Suppressor macrophage (primary cell): ENCODE data around the gene THRAP3.

ENCODE experiments used
- DNase-seq, 4 experiments: peaks; one replicate each; pipeline ENCODE4 v3.0.0-alpha.2; 2020 to 2022

The THRAP3 gene

GRCh38 chr1:36352910-36353878 lies 129.0 kb downstream of the THRAP3 start:
- no peak for DNase-seq

DNA sequence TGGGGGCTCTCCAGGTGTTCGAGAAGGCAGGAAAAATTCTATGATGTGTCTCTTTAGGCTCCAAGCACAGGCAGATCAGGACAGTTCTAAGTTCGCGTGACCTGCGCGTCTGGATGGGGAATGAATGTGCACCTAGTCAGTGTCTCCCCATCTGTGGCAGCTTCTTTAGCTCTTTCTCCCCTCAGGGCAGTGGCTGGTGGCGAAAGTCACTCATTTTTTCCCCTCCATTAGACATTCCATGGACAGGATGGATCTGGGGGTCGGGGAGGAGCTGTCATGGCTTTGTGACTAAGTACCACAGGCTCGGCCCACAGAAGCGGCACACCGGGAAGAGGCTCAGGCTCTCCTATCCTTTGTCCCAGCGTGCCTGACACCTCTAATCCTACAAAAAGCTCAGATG lies 130.2 kb downstream of the THRAP3 start:
- no peak for DNase-seq
